IPS-NIHi7 (cell line): ENCODE measurements around the gene FZD7.

Experiments used
- DNase-seq: peaks from one replicate; pipeline ENCODE4 v3.0.0; 2012; ENCODE audit warnings: mixed read lengths; ENCODE audit errors: extremely low spot score

Gene FZD7

DNA sequence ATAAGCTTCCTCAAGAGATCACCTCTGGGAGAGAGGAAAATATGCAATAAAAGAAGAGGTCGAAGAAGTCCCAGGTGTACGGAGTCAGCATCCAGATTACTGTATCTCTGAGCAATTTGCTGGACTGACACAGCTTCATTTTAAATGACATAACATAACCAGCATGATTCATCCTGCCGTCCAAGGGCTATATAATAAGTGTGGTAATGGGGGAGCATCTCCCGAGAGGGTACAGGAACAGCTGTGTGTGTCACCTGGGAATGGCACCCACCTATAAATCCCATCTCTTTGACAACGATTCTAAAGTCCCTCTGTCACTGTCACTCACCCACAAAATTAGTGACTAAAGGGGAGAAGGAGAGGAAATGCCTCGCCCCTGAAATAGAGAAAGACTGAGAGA is 19.3 kb upstream of the FZD7 start:
- no peak for DNase-seq

DNA sequence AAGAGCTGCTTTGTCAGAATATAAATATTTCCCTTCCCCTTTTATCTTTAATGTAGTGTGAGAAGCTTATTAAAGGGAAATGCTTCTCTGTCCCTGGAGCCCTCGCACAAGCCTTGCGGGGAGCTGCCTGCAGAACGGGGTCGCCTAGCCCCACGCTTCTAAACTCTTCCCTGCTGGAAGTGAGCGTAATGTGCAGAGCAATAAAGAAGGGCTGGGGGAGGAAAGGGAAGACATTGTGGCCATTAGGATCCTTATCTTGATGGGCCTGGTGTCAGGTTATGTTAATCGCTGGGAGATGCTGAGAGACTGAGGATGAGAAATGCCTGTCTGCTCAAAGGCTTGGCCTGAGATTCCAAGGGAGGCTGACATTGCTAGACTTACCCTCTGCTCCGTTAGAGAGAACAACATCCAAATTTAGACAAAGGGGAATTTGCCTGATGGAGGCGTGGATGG is 18.9 kb upstream of the FZD7 start:
- peak; percentile 34 for DNase-seq

DNA sequence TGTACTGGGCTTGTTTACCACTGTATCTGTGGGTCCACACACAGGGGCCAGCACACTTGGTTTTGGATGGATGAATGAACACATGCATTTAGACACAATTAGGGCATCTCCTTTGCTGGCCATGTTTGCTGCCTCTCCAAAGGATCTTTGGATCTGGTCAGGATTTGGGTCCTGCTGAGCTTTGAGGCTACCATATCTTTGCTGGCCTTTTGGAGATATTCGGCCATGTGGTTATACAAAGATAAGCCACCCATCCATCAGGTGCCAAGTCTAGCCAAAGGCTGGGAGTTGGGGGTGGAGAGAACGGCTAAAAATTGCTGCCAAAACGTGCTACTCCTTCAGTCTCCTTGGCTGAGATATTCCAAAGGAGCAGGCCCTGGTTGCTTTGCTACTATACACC is 18.2 kb upstream of the FZD7 start:
- DNase-seq = no peak

DNA sequence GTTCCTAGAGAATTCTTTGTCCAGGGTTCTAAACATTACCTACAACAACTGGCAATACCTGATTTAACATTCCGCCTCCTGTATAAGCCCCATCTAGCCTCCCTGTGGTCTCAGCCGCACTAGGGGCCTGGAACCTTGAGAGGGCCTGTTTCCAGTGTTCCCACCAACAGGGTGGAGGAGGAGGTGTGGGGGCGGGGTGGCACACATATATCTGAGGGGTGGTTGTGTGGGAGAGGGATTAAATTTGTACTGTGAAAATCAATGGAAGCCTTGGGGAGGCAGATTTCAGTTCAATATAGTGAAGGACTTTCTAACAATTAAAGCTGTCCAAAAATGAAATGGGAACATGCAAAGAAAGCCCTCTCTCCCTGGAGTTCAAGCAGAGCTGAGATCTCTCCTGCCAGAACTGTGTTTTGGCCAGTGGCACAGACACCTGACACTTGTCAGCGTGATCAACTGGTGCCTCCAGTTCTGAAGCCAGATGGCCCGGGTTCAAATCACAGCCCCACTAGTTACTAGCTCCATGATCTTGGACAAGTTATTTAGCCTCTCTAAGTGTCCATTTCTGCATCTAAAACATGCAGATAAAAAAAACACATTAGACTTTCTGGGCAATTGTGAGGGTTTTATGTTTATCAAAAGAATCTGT is 17.0 kb upstream of the FZD7 start:
- no peak for DNase-seq

DNA sequence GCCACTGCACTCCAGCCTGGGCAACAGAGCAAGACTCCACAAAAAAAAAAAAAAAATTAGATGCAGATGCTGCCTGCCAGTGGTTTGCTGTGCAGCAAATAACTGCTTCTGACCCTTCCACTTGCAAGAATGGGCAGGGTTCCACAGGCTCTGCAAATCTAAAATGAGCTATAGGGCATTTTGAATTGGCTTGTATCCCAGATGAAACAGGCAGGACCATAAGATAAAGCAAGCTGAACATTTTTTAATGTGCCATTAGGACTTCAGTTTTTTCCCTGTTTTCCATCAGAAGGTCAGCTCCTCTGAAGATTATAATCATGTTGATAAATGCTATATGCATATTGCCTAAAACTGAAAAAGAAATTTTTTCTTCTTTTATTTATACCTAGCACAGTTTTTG is 15.7 kb upstream of the FZD7 start:
- no peak for DNase-seq

DNA sequence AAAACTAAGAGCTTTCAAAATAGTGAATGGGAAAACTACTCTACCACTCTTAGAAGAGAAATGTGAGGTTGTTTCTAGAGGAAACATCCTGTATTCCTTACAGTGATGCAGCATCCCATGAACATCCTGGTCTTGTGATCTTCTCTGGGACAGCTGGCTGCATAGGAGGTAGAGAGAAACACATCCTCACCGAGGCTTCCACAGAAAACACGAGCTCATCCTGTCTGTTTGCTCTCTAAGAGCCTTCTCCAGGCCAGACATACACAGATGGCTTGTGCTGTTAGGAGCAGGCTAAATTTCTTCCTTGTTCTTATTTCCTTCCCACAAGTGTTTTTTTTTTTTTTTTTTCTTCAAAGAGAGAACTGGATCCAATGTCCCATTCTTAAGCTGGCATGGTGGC is 14.7 kb upstream of the FZD7 start:
- DNase-seq = no peak

DNA sequence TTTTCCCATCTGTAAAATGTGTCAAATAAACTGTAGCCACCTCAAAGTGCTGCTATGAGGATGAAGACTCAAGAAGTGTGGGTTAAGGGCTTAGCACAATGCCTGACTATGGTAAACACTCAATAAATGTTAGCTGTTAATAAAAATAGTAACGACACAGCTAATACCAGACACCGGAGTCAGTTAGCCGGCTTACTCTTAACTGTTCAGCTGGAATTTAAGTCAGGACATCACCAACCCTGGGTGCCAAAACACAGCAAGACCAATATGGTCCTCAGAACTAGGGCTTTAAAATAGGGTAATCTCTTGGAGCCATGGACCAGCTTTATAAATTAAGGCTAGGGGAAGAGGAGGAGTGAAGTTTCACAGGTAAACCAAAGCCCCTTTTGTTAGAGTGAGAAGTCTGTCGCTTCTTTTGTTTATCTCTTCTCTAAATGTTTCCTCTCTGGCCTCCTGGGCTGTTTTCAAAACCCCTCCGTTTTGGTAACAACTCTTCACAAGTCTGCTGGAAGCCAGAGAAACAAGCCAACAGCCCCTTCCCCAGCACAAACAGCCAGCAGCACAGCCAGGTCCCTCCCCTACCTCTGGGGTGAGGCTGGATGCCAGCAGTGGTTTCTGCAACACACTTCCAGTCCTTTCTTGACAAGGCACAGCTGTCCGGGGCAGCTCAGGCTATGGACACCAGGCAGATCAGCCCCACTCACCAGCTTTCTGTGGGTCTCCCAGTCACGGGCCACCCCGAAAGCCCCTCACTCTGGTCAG is 13.8 kb upstream of the FZD7 start:
- peak; percentile 32 for DNase-seq

DNA sequence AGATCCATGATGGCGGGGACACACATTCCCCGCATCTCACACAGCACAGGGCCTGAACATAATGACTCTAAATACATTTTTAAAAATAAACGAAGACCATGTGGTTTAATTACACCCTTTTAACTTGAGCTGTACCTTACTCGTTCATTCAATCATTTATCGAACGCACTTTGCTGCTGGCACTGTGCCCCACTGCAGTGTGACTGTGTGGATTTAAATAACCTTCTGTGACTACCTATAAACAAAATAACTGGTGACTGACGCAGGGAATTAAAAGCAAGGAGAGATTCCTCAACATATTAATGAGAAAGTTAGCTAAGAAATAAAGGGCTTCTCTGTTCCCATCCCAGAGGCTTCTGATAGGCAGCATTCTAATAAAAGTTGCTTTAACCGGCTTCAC is 10.9 kb upstream of the FZD7 start:
- DNase-seq = no peak

DNA sequence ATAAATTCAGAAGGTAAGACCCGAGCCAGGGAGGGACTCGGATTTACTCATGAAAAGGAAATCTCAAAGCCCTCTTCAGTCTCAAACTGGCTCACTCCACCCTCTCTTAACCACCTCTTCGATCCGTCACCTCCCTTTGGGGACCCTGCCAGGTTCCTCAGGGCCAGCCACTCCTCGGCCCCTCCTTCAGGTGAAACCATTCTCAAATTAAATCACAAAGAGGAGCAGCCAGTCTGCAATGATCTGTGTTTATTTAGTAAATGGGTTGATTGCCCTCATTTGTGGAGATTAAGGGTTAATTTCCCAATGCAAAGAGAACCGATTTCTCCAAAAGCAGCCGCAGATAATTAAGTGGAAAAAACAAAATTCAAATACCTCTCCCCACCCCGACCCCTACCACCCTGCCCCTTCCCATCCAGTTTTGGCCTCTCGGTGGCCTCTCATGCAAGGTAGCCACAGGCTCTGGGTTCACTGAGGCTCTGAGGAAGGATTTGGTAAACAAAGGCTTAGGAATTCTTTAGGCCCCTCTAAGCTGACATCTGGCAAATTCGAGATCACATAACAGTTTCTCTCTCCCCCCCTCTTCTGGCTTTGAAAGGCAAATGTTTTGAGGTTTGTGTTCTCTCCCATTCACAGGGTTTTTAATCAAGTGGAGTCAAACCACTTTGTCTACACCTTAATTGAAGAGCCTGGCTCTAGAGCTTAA is 10.3 kb upstream of the FZD7 start:
- DNase-seq = peak; percentile 71

DNA sequence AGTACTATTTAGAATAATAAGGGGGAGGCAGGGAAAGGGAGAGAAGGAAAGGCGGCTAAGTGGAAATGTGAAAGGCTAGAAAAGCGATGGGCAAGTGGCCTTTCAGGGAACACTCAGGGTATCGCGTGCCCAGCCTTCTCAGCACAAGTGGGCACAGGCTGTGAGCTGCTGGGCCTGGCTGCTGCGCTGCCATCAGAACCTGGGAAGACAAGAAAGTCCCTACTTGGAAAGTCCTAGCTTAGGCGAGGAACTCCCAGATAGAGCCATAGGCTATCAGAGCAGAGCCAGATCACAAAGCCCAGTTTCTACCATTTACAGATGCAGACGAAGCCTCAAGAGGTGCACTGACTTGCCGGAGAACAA is 9.8 kb upstream of the FZD7 start:
- no peak for DNase-seq

DNA sequence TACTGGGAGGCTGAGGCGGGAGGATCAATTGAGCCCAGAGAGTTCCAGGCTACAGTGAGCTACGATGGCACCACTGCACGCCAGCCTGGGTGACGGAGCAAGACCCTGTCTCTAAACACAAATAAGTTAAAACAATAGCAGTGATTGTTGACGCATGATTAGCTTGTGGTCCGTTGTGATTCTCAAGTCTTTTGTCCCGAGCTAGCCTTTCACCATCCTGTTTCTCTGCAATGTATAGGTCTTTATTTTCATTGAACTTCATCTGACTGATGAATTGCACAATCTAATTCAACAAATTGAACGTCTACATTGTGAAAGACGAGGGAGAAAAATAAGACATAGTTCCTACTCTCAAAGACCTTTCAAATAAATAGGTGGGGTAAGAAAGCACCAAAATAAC is 8.8 kb upstream of the FZD7 start:
- no peak for DNase-seq

DNA sequence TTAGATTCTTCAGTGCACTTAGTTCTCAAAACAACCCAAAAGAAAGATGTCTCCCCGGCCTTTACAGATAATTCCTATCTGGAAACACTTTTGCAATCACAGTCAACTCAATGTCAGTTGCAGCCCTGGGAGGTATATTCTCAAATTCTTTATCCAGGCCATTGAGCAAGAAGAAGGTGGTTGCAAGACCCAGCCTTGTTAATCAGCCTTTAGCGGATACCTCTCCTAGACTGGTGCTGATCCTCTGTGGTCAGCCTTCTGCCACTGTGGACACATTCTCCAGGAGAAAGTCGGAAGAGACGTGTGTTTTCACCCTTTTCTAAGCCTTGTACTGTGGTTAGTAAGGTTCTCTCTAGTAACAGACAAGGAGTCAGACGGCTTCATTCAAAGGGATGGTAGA is 7.8 kb upstream of the FZD7 start:
- no peak for DNase-seq

DNA sequence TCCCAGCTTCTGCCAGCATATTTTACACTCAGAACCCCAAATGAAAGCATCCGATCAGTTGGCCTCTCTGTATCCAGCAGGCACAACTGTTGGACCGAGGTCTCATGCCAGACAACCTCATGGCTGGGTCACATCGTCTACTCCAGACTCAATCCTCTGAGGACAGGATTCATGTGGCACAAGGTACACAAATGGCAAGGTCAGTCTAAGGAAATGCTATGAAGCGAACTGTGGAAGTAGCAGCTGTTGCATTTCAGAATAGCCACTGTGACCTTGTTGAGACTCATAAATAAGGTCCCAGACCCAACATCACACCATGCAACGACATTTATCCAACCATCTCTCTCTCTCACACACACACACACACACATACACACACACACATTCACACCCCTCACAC is 7.1 kb upstream of the FZD7 start:
- no peak for DNase-seq

DNA sequence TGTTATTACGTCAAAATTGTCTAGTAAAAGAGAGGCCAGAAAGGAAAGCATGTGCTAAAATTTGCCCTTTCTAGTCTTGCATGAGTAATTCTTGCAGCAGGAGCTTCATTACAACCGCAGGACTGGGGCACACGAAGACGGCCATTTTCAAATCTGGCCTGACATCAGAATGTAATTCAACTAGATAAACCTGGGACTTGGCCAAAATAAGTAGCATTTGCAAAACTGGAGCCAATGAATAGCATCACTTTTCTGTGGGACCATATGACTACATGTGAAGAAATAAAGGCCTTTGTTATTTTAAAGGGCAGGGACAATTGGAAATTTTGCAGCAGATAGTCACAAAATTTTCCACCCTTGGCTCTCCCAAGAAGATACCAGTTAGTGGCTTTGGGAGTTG is 3.0 kb upstream of the FZD7 start:
- DNase-seq = no peak

DNA sequence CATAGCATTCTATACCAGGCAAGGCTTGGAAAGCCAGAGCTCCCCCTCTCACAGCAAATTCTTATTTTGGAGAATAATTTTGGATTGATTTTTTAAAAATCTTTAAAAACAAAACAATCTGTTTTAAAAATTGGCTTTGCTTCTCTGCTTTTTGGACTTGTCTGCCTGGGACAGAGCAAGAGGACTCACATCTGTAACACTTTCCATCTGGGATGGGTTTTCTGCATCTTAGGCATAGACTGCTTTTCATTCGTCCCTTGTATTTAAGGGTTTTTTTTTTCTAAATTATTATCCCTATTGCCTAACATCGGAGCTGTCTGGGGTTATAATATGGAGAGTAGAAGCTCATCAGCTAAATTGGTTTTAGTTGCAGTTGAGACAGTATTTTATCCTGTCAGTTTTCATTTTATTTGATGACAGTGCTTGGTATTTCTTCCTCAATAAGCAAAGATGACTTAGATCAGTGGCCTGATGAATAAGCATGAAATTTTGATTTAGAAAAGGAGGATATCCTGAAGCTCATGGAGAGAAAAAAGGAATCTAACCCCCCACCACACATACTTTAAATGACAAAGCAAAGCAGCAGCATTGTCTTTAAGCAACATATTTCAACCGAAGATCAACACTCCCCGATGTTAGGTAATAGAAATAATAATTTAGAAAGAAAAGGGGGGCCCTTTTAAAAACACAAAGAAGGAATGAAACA is 2.3 kb upstream of the FZD7 start:
- no peak for DNase-seq

DNA sequence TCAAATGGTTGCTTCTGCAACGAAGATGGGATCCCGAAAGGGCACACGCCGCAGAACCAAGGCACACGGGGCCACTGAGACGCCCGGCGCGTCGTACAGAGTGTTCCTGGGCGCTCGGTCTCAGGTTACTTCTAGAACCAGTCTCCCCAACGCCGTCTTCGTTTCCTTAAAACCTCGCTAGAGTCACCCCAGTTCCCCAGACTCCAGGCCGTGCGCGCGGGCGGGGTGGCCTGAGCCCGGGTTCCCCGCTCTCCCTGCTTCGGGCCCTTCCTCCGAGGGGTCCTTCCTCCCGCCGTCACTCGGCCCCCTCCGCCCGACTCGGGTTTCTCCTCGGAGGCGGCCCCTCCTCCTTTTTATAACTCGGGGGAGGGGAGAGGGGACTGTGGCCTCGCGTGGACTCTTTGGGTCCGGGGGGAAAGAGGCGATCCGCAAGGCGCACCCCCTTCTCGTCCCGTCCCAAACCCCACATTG is 774 bp upstream of the FZD7 start:
- DNase-seq = peak; percentile 58

DNA sequence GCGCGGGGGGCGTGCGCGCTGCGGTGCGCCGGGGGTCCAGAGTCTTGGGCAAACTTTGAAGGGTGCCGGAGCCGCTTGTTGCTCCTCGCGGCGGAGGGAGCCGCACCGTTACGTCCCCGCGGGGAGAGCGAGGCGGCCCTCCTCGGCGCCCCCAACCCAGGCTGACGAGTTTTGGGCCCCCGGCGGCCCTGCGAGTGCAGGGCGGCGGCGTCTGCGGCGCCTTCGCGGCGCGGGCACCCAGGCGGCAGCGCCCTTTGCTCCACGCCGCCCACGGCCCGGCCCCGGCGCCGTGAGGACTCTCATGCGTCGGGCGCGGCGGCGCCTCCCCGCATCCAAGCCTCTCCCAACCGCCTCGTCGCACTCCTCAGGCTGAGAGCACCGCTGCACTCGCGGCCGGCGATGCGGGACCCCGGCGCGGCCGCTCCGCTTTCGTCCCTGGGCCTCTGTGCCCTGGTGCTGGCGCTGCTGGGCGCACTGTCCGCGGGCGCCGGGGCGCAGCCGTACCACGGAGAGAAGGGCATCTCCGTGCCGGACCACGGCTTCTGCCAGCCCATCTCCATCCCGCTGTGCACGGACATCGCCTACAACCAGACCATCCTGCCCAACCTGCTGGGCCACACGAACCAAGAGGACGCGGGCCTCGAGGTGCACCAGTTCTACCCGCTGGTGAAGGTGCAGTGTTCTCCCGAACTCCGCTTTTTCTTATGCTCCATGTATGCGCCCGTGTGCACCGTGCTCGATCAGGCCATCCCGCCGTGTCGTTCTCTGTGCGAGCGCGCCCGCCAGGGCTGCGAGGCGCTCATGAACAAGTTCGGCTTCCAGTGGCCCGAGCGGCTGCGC is 814 bp downstream of the FZD7 start:
- no peak for DNase-seq

DNA sequence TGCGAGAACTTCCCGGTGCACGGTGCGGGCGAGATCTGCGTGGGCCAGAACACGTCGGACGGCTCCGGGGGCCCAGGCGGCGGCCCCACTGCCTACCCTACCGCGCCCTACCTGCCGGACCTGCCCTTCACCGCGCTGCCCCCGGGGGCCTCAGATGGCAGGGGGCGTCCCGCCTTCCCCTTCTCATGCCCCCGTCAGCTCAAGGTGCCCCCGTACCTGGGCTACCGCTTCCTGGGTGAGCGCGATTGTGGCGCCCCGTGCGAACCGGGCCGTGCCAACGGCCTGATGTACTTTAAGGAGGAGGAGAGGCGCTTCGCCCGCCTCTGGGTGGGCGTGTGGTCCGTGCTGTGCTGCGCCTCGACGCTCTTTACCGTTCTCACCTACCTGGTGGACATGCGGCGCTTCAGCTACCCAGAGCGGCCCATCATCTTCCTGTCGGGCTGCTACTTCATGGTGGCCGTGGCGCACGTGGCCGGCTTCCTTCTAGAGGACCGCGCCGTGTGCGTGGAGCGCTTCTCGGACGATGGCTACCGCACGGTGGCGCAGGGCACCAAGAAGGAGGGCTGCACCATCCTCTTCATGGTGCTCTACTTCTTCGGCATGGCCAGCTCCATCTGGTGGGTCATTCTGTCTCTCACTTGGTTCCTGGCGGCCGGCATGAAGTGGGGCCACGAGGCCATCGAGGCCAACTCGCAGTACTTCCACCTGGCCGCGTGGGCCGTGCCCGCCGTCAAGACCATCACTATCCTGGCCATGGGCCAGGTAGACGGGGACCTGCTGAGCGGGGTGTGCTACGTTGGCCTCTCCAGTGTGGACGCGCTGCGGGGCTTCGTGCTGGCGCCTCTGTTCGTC is 1.7 kb downstream of the FZD7 start:
- DNase-seq = no peak

DNA sequence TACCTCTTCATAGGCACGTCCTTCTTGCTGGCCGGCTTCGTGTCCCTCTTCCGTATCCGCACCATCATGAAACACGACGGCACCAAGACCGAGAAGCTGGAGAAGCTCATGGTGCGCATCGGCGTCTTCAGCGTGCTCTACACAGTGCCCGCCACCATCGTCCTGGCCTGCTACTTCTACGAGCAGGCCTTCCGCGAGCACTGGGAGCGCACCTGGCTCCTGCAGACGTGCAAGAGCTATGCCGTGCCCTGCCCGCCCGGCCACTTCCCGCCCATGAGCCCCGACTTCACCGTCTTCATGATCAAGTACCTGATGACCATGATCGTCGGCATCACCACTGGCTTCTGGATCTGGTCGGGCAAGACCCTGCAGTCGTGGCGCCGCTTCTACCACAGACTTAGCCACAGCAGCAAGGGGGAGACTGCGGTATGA is 2.3 kb downstream of the FZD7 start:
- no peak for DNase-seq

DNA sequence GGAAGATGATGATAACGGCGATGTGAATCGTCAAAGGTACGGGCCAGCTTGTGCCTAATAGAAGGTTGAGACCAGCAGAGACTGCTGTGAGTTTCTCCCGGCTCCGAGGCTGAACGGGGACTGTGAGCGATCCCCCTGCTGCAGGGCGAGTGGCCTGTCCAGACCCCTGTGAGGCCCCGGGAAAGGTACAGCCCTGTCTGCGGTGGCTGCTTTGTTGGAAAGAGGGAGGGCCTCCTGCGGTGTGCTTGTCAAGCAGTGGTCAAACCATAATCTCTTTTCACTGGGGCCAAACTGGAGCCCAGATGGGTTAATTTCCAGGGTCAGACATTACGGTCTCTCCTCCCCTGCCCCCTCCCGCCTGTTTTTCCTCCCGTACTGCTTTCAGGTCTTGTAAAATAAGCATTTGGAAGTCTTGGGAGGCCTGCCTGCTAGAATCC is 3.0 kb downstream of the FZD7 start:
- DNase-seq = no peak
